T follicular helper cell (primary cell): ENCODE results near the gene MEIS2.

ENCODE experiments used
- DNase-seq: peaks from one replicate; pipeline ENCODE4 v3.0.0-alpha.2; 2020; ENCODE audit warnings: low read depth
- total RNA-seq, 2 experiments: gene quantifications; one replicate each; lab custom pipeline; 2026; lab: John Stamatoyannopoulos, UW

MEIS2 gene
- 0 to 0.06 reads per million in 2 experiments for total RNA-seq

- DNase-seq, result no peak
Observed at GRCh38 chr15:37100109-37100965, at the start of gene MEIS2. Gene MEIS2 (minus strand): TSS chr15:37100549. CDS start chr15:37099466, 1,083 bp downstream.

- no peak for DNase-seq
Observed at GRCh38 chr15:37149146-37149545, 48.8 kb upstream of the MEIS2 start.

GRCh38 chr15:37148714-37149113 lies 48.4 kb upstream of the MEIS2 start:
- no peak for DNase-seq

GRCh38 chr15:37143351-37143750 lies 43.0 kb upstream of the MEIS2 start:
- no peak for DNase-seq

DNA sequence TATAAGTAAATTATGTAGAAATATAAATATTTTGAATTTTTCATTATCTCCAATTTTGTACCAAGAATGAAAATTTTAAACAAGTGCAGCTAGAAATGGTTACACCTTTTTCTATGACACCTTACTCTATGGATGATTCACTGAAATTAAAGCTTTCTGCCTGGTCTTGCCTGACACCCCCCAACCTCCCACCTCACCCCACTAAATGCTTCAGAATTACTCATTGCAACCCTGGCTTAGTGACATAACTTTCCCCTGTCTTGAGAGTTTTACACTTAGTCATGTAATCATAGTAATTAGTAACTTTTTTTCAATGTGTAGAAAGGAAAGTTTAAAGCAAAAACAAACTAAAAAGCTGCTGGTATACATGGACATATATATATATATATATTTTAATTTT lies 42.0 kb upstream of the MEIS2 start:
- no peak for DNase-seq

- DNase-seq, result no peak
Observed at GRCh38 chr15:37140531-37141058, 40.2 kb upstream of the MEIS2 start.

GRCh38 chr15:37138591-37139215 lies 38.4 kb upstream of the MEIS2 start:
- DNase-seq, result no peak

GRCh38 chr15:37137221-37137620 lies 36.9 kb upstream of the MEIS2 start:
- DNase-seq, result no peak

- DNase-seq, result no peak
Observed at GRCh38 chr15:37136666-37137065, 36.3 kb upstream of the MEIS2 start.

DNA sequence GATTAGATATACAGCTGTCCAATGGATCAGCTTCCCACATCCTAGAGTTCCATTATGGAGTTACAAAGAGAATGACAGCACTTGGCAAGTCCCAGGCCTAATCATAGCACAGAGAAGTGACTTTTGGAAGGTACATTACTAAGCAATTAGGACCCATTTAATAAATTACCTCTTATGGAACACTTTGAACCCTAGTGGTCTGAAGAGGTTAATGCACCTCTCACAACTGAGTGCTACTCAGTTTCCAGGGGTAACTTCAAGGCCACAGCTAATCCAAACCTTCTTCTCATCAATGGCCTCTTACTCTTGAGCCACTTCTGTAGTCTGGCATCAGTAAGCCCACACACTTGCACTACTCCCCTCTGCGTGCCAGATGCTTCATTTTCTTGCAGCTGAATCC lies 34.9 kb upstream of the MEIS2 start:
- no peak for DNase-seq

DNA sequence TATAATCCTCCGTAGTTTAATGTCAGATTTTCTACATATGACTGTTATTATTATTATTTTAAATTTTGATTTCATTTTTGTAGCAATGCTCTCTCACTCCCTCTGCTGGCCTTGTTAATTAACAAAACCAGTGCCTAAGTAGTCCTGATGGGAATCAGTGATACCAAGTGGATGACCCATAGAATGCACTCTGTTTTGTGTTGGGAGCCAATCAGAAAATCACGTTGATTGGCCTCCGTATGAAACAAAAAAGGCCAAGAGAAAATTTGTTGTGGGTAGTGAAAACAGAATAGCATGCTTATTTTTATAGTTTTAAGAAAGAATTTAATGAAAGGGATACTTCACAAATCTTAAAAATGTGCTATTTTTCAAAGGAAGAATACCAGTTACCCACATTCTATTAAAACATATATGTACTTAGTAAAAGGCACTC lies 34.4 kb upstream of the MEIS2 start:
- DNase-seq, result no peak

- DNase-seq, result no peak
Observed at GRCh38 chr15:37134244-37134643, 33.9 kb upstream of the MEIS2 start.

- no peak for DNase-seq
Observed at GRCh38 chr15:37133602-37134001, 33.3 kb upstream of the MEIS2 start.

- no peak for DNase-seq
Observed at GRCh38 chr15:37132826-37133417, 32.6 kb upstream of the MEIS2 start.

GRCh38 chr15:37131621-37132020 lies 31.3 kb upstream of the MEIS2 start:
- DNase-seq, result no peak

DNA sequence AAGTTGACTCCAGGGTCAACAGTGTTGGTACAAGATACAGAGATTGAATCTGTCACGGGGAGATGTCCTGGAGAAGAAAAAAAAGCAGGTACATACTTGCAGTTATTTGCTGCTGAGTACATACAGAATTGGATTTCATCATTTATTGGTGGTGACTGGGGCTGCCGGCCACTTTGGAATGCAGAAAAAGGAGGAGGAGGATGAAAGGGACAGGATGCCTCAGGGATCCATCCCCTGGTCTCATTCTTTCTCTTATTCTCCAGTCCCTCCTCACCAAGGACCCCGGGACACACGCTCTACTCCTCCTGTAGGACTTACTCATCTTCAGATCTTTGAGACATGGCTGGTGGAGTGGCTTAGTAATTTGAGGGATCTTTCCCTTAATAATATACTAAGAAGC lies 30.0 kb upstream of the MEIS2 start:
- DNase-seq, result no peak

DNA sequence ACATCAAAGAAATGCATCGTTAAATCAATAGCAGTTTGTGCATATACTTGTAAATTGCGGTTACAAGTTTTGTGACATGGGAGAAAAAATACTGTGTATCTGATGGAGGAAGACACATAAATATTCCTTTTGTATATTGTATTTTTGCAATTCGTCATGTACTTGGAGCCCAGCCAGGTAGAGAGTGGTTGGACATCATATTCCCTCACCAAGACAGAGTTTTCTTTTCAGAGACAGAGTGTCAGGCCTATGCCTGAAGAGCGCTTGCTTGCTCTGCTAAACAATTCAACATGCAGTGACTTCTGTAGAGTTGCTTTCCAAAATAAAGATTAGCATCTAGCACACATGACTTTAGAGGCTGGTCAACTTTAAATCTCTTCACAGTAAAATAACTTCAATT lies 24.8 kb upstream of the MEIS2 start:
- no peak for DNase-seq

GRCh38 chr15:37124331-37124730 lies 24.0 kb upstream of the MEIS2 start:
- DNase-seq, result no peak

DNA sequence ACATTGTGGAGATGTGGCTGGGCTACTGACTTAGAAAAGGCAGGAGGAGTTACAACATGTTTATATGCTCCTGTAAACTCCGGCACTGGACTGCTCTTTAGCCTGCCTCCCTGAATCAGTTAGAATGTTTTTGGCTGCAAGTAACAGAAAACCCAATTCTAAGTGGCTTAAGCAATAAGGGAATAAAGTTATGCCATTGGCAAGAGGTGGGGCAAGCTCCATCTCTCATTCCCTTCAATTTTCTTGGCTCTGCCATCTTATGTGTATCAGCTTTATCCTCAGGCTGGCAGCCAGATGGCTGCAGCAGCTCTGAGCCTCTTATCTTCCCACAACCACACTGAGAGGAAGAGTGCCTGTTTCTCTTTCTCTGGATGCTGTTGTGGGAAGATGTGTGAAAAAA lies 22.4 kb upstream of the MEIS2 start:
- no peak for DNase-seq

GRCh38 chr15:37121492-37121891 lies 21.1 kb upstream of the MEIS2 start:
- no peak for DNase-seq

GRCh38 chr15:37117030-37117429 lies 16.7 kb upstream of the MEIS2 start:
- no peak for DNase-seq

DNA sequence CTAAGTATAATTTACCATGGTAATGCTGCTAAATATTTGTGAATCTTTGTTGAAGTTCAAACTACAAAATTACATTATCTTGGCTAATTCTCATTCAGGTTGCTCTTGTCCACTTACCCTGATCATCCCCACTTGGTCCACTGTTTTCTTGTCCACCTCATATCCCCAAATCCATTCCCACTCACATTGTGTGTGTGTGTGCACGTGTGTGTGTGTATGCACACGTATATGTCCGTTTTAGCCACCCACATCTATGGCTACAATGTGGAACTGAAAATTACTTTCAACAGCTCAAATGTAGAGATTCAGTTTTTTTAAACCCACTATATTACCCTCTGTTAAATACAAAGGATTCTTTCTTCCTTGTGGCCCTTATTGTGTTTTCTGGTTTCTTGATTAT lies 15.2 kb upstream of the MEIS2 start:
- DNase-seq, result no peak
